SK-N-SH (cell line): ENCODE measurements around the gene FXYD5. TPM values are rescaled to one million over a fixed set of nuclear protein-coding genes. Genes with fewer than 3 reads are reported as not detected.

ENCODE experiments used
- CTCF ChIA-PET: fragments of 300-600, 350-600 bp; formaldehyde crosslinking; extraction: SDS; loops from one replicate; lab custom pipeline; 2021; lab: Yijun Ruan, JAX
- POLR2A ChIA-PET: fragments of 350-600 bp; sonication (Branson Sonifier 250); formaldehyde crosslinking; extraction: SDS; loops from one replicate; lab custom pipeline; 2020; ENCODE audit warnings: antibody characterized with exemption, inconsistent platforms; lab: Yijun Ruan, JAX
- DNase-seq: peaks from one replicate; pipeline ENCODE4 v3.0.0; 2012
- H2AFZ ChIP-seq: fragments of 200-600 bp; sonication (generic); 2 replicates; pipeline ENCODE4 v1.8.1; 2016; ENCODE audit warnings: antibody characterized with exemption, mild to moderate bottlenecking, low read depth
- H3F3A ChIP-seq: fragments of 200-600 bp; sonication (generic); replicated peaks from 2 replicates; pipeline ENCODE3; 2016; ENCODE audit warnings: antibody characterized with exemption, mild to moderate bottlenecking; ENCODE audit not compliant: insufficient read depth
- H3K27ac ChIP-seq, 2 experiments: fragments of 200-500 bp in 1 of 2; fragments of 200-600 bp in 1 of 2; sonication (Bioruptor generic) in 1 of 2; sonication (generic), shearing (Covaris generic) in 1 of 2; 2 replicates each; pipeline versions ENCODE4 v1.5.1 to v1.6.1; 2014 to 2016; ENCODE audit warnings: low read depth in 2 of 2, inconsistent platforms in 1 of 2, low read length in 1 of 2, mild to moderate bottlenecking in 1 of 2, mixed read lengths in 1 of 2
- H3K27me3 ChIP-seq: fragments of 200-600 bp; sonication (generic), shearing (Covaris generic); 2 replicates; pipeline ENCODE4 v1.6.1; 2016; ENCODE audit warnings: mixed run types; ENCODE audit not compliant: insufficient read depth
- H3K36me3 ChIP-seq, 2 experiments: fragments of 200-500 bp in 1 of 2; fragments of 200-600 bp in 1 of 2; sonication (Bioruptor generic) in 1 of 2; sonication (generic) in 1 of 2; replicated peaks in 1 of 2; 2 replicates each; pipeline versions ENCODE3 to v1.5.1; 2014 to 2016; ENCODE audit warnings: low read length in 1 of 2, mild to moderate bottlenecking in 1 of 2; ENCODE audit not compliant: insufficient read depth in 2 of 2, control insufficient read depth in 1 of 2
- H3K4me1 ChIP-seq, 2 experiments: fragments of 200-500 bp in 1 of 2; fragments of 200-600 bp in 1 of 2; sonication (Bioruptor generic) in 1 of 2; sonication (generic), shearing (Covaris generic) in 1 of 2; 2 replicates each; pipeline versions ENCODE4 v1.5.1 to v1.6.1; 2014 to 2016; ENCODE audit warnings: low read depth in 1 of 2, low read length in 1 of 2, mixed run types in 1 of 2; ENCODE audit not compliant: insufficient read depth in 2 of 2, control insufficient read depth in 1 of 2
- H3K4me2 ChIP-seq: fragments of 200-600 bp; sonication (generic), shearing (Covaris generic); 2 replicates; pipeline ENCODE4 v1.6.1; 2017; ENCODE audit warnings: mixed run types
- H3K4me3 ChIP-seq, 2 experiments: fragments of 200-500 bp in 1 of 2; fragments of 200-600 bp in 1 of 2; sonication (Bioruptor generic) in 1 of 2; sonication (generic), shearing (Covaris generic) in 1 of 2; 2 replicates each; pipeline versions ENCODE4 v1.5.1 to v1.8.1; 2014 to 2016; ENCODE audit warnings: low read depth in 2 of 2, inconsistent platforms in 1 of 2, low read length in 1 of 2, mild to moderate bottlenecking in 1 of 2, mixed read lengths in 1 of 2, moderate library complexity in 1 of 2
- H3K79me2 ChIP-seq: fragments of 200-600 bp; sonication (generic); 2 replicates; pipeline ENCODE4 v1.8.1; 2017; ENCODE audit warnings: mild to moderate bottlenecking; ENCODE audit not compliant: insufficient read depth
- H3K9ac ChIP-seq: fragments of 200-600 bp; sonication (generic); 2 replicates; pipeline ENCODE4 v1.6.1; 2017; ENCODE audit warnings: mixed run types
- H3K9me2 ChIP-seq: fragments of 200-600 bp; sonication (generic); 2 replicates; pipeline ENCODE4 v1.6.1; 2017; ENCODE audit warnings: mixed run types
- H3K9me3 ChIP-seq: fragments of 200-600 bp; sonication (generic); 2 replicates; pipeline ENCODE4 v1.6.1; 2017; ENCODE audit warnings: mixed run types, mild to moderate bottlenecking, moderate library complexity
- H4K20me1 ChIP-seq: fragments of 200-600 bp; sonication (generic); 2 replicates; pipeline ENCODE4 v1.6.1; 2017; ENCODE audit warnings: mild to moderate bottlenecking, mixed run types; ENCODE audit not compliant: insufficient read depth
- CHD2 ChIP-seq: fragments of 150-350 bp; IDR thresholded peaks from 2 replicates; pipeline ENCODE4 v1.6.1; 2018; ENCODE audit warnings: low read length; ENCODE audit not compliant: partially characterized antibody
- ELF1 ChIP-seq: IDR thresholded peaks from 2 replicates; pipeline ENCODE4 v1.4.0; 2012
- EP300 ChIP-seq, 2 experiments: IDR thresholded peaks; 2 replicates each; pipeline versions ENCODE4 v1.4.0 to v1.6.1; 2012; ENCODE audit warnings: borderline replicate concordance in 1 of 2, low read depth in 1 of 2, low read length in 1 of 2
- EZH2phosphoT487 ChIP-seq: fragments of 200-600 bp; sonication (generic); IDR thresholded peaks from 2 replicates; pipeline ENCODE4 v1.6.1; 2017; ENCODE audit warnings: low read depth, mixed run types, mild to moderate bottlenecking, antibody characterized with exemption, moderate library complexity, borderline replicate concordance
- FOXJ3 ChIP-seq: sonication (generic); formaldehyde crosslinking; IDR thresholded peaks from 2 replicates; pipeline ENCODE4 v1.5.1; 2020; ENCODE audit warnings: mild to moderate bottlenecking, missing genetic modification reagents
- FOXM1 ChIP-seq: IDR thresholded peaks from 2 replicates; pipeline ENCODE4 v1.4.0; 2012; ENCODE audit warnings: low read depth, mild to moderate bottlenecking
- GATA2 ChIP-seq: sonication (generic); formaldehyde crosslinking; IDR thresholded peaks from 2 replicates; pipeline ENCODE4 v1.5.0; 2020; ENCODE audit warnings: mild to moderate bottlenecking, missing genetic modification reagents
- MXI1 ChIP-seq: IDR thresholded peaks from 2 replicates; pipeline ENCODE4 v1.6.1; 2012; ENCODE audit warnings: mild to moderate bottlenecking, low read depth, low read length, improper control_type of control experiment
- RAD21 ChIP-seq: IDR thresholded peaks from 2 replicates; pipeline ENCODE4 v1.6.1; 2012; ENCODE audit warnings: mild to moderate bottlenecking, low read length
- RCOR1 ChIP-seq: fragments of 150-350 bp; IDR thresholded peaks from 2 replicates; pipeline ENCODE4 v1.6.1; 2017; ENCODE audit warnings: antibody characterized with exemption, low read length
- RFX5 ChIP-seq: IDR thresholded peaks from 2 replicates; pipeline ENCODE4 v1.6.1; 2012; ENCODE audit warnings: mild to moderate bottlenecking, improper control_type of control experiment, low read length
- SIN3A ChIP-seq: IDR thresholded peaks from 2 replicates; pipeline ENCODE4 v1.6.1; 2012; ENCODE audit warnings: low read depth, mild to moderate bottlenecking, low read length, moderate library complexity, borderline replicate concordance
- TAF1 ChIP-seq: IDR thresholded peaks from 2 replicates; pipeline ENCODE4 v1.6.1; 2012; ENCODE audit warnings: low read depth, mild to moderate bottlenecking, low read length, moderate library complexity, borderline replicate concordance
- TCF12 ChIP-seq: IDR thresholded peaks from 2 replicates; pipeline ENCODE4 v1.4.0; 2012
- TEAD4 ChIP-seq: IDR thresholded peaks from 2 replicates; pipeline ENCODE4 v1.4.0; 2012; ENCODE audit warnings: mild to moderate bottlenecking, borderline replicate concordance; ENCODE audit not compliant: insufficient read depth
- USF1 ChIP-seq: IDR thresholded peaks from 2 replicates; pipeline ENCODE4 v1.4.0; 2012; ENCODE audit warnings: low read depth, borderline replicate concordance
- WGBS: methylation state at CpG from one replicate; pipeline ENCODE4 v1.1.6; 2017; ENCODE audit warnings: low lambda C conversion rate; 5-methylcytosine and 5-hydroxymethylcytosine counted together
- polyA plus RNA-seq, 3 experiments: library from polyadenylated mRNA; depleted of rRNA; stranded (reverse); fragments of >200 nt; gene quantifications; 2 replicates each; pipeline ENCODE4 v1.2.3, GENCODE V29; 2012
- TF ChIP-seq, protein P1 (sequence below): IDR thresholded peaks from 2 replicates; pipeline ENCODE4; 2012
- TF ChIP-seq, protein P2 (sequence below): IDR thresholded peaks from 2 replicates; pipeline ENCODE4 v1.4.0; 2012; ENCODE audit warnings: low read depth, borderline replicate concordance
- TF ChIP-seq, protein P3 (sequence below): fragments of 150-350 bp; IDR thresholded peaks from 2 replicates; pipeline ENCODE4 v1.6.1; 2016; ENCODE audit warnings: mild to moderate bottlenecking, low read depth, low read length
- TF ChIP-seq, protein P4 (sequence below): IDR thresholded peaks from 2 replicates; pipeline ENCODE4 v1.6.1; 2012; ENCODE audit warnings: mild to moderate bottlenecking, low read depth, low read length, moderate library complexity

The FXYD5 gene
- polyA plus RNA-seq, 1 of the 3 experiments (the other 2 are of a cell fraction) = 195 TPM

DNA sequence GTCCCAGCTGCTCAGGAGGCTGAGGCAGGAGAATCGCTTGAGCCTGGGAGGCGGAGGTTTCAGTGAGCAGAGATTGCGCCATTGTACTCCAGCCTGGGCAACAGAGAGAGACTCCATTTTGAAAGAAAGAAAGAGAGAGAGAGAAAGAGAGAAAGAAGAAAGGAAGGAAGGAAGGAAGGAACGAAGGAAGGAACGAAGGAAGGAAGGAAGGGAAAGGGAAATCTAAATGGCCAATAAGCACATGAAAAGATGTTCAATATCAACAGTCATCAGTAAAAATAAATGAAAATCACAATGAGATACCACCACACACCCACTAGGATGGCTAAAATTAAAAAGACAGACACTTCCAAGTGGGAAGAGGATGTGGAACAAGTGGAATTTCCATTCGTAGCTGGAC lies 19.7 kb downstream of the FXYD5 start:
- Histone ChIP-seq H3K79me2 (no peaks in the 10 kb centered on the region), H3K9ac (no peak overlapping the region), H3F3A (peaks cover 4% of the 10 kb centered on the region), H3K4me2 (no peak overlapping the region), H3K9me3 (no peaks in the 10 kb centered on the region), H3K9me2 (no peaks in the 10 kb centered on the region), H3K27me3 (peaks cover 11% of the 10 kb centered on the region; the same call in 1 of the 2 replicates), H2AFZ (no peak overlapping the region), H3K27ac (no peak overlapping the region), H3K4me3 (no peak overlapping the region), H3K36me3 (no peaks in the 10 kb centered on the region), H4K20me1 (no peaks in the 10 kb centered on the region), H3K4me1 (no peaks in the 10 kb centered on the region)
- no peak for DNase-seq
- CTCF ChIA-PET = interaction anchor here (2.9 kb wide), 1 partner anchor 32 kb away, joined by 9 read pairs; the partner anchor contains the start of gene FXYD7
- TF ChIP-seq, protein P1, sequence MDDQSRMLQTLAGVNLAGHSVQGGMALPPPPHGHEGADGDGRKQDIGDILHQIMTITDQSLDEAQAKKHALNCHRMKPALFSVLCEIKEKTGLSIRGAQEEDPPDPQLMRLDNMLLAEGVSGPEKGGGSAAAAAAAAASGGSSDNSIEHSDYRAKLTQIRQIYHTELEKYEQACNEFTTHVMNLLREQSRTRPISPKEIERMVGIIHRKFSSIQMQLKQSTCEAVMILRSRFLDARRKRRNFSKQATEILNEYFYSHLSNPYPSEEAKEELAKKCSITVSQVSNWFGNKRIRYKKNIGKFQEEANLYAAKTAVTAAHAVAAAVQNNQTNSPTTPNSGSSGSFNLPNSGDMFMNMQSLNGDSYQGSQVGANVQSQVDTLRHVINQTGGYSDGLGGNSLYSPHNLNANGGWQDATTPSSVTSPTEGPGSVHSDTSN = no peak
- TF ChIP-seq EZH2phosphoT487 = no peak
- WGBS = 69% methylated on average over 6 of the region's 6 CpGs
- POLR2A ChIA-PET = no interaction called here

GRCh38 chr19:35176181-35176570 lies 21.6 kb downstream of the FXYD5 start:
- no peak for DNase-seq
- no peaks in the 10 kb centered on the region for H3K9me3 ChIP-seq
- no peak overlapping the region for H3K9ac ChIP-seq
- H3F3A ChIP-seq = peaks cover 4% of the 10 kb centered on the region
- ChIA-PET POLR2A (no interaction called here), CTCF (interaction anchor here (0.7 to 2.4 kb wide), 2 partner anchors 13 to 35 kb away, joined by 3 to 6 read pairs; no protein-coding TSS in a partner anchor)
- no peaks in the 10 kb centered on the region for H3K79me2 ChIP-seq
- no peak overlapping the region for H3K4me2 ChIP-seq
- no peak overlapping the region for H3K27ac ChIP-seq
- H3K4me3 ChIP-seq = no peak overlapping the region
- H3K9me2 ChIP-seq = no peaks in the 10 kb centered on the region
- no peaks in the 10 kb centered on the region for H4K20me1 ChIP-seq
- no peak overlapping the region for H2AFZ ChIP-seq
- 13% methylated on average over 3 of the region's 3 CpGs for WGBS
- H3K4me1 ChIP-seq = no peaks in the 10 kb centered on the region
- no peaks in the 10 kb centered on the region for H3K36me3 ChIP-seq
- H3K27me3 ChIP-seq = peaks cover 23% of the 10 kb centered on the region; the same call in 1 of the 2 replicates
- TF ChIP-seq RCOR1 = no peak
- no peak for TF ChIP-seq EP300 (IDR thresholded peaks at IDR 0.05; ENCODE audit: borderline replicate concordance in 1 of 2, low read depth in 1 of 2, low read length in 1 of 2)
- TF ChIP-seq, protein P2, sequence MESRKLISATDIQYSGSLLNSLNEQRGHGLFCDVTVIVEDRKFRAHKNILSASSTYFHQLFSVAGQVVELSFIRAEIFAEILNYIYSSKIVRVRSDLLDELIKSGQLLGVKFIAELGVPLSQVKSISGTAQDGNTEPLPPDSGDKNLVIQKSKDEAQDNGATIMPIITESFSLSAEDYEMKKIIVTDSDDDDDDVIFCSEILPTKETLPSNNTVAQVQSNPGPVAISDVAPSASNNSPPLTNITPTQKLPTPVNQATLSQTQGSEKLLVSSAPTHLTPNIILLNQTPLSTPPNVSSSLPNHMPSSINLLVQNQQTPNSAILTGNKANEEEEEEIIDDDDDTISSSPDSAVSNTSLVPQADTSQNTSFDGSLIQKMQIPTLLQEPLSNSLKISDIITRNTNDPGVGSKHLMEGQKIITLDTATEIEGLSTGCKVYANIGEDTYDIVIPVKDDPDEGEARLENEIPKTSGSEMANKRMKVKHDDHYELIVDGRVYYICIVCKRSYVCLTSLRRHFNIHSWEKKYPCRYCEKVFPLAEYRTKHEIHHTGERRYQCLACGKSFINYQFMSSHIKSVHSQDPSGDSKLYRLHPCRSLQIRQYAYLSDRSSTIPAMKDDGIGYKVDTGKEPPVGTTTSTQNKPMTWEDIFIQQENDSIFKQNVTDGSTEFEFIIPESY = no peak
- TF ChIP-seq RFX5 = no peak
- TF ChIP-seq CHD2 = no peak
- TF ChIP-seq, protein P3, sequence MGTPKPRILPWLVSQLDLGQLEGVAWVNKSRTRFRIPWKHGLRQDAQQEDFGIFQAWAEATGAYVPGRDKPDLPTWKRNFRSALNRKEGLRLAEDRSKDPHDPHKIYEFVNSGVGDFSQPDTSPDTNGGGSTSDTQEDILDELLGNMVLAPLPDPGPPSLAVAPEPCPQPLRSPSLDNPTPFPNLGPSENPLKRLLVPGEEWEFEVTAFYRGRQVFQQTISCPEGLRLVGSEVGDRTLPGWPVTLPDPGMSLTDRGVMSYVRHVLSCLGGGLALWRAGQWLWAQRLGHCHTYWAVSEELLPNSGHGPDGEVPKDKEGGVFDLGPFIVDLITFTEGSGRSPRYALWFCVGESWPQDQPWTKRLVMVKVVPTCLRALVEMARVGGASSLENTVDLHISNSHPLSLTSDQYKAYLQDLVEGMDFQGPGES = no peak
- TF ChIP-seq EZH2phosphoT487 = no peak
- no peak for TF ChIP-seq ELF1
- TF ChIP-seq USF1 = no peak
- TF ChIP-seq FOXM1 = no peak
- no peak for TF ChIP-seq TEAD4
- no peak for TF ChIP-seq RAD21
- no peak for TF ChIP-seq FOXJ3 (CRISPR knock-in tag)
- TF ChIP-seq SIN3A = no peak
- TF ChIP-seq GATA2 (CRISPR knock-in tag) = no peak
- TF ChIP-seq TCF12 = no peak
- no peak for TF ChIP-seq TAF1
- no peak for TF ChIP-seq MXI1
- TF ChIP-seq, protein P4, sequence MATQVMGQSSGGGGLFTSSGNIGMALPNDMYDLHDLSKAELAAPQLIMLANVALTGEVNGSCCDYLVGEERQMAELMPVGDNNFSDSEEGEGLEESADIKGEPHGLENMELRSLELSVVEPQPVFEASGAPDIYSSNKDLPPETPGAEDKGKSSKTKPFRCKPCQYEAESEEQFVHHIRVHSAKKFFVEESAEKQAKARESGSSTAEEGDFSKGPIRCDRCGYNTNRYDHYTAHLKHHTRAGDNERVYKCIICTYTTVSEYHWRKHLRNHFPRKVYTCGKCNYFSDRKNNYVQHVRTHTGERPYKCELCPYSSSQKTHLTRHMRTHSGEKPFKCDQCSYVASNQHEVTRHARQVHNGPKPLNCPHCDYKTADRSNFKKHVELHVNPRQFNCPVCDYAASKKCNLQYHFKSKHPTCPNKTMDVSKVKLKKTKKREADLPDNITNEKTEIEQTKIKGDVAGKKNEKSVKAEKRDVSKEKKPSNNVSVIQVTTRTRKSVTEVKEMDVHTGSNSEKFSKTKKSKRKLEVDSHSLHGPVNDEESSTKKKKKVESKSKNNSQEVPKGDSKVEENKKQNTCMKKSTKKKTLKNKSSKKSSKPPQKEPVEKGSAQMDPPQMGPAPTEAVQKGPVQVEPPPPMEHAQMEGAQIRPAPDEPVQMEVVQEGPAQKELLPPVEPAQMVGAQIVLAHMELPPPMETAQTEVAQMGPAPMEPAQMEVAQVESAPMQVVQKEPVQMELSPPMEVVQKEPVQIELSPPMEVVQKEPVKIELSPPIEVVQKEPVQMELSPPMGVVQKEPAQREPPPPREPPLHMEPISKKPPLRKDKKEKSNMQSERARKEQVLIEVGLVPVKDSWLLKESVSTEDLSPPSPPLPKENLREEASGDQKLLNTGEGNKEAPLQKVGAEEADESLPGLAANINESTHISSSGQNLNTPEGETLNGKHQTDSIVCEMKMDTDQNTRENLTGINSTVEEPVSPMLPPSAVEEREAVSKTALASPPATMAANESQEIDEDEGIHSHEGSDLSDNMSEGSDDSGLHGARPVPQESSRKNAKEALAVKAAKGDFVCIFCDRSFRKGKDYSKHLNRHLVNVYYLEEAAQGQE = no peak
